Fibroblast of villous mesenchyme (primary cell): Measurements from ENCODE around the gene MVB12B. TPM values are rescaled to one million over a fixed set of nuclear protein-coding genes. Genes with fewer than 3 reads are reported as not detected.

Source experiments
- DNase-seq: peaks from one replicate; pipeline ENCODE4 v3.0.0-alpha.2; 2010; ENCODE audit warnings: low read depth
- H3K4me3 ChIP-seq: 2 replicates; pipeline ENCODE4 v1.5.1; 2011; ENCODE audit warnings: low read depth, mild to moderate bottlenecking, low read length
- total RNA-seq: library from RNA; depleted of rRNA; stranded (reverse); fragments of >200 nt; gene quantifications from 2 replicates; pipeline ENCODE4 v1.2.3, GENCODE V29; 2012
- TF ChIP-seq, protein P1 (sequence below): IDR thresholded peaks from 2 replicates; pipeline ENCODE4 v1.5.1; 2012; ENCODE audit warnings: low read depth, mild to moderate bottlenecking, low read length; ENCODE audit not compliant: insufficient read depth

Gene MVB12B
- total RNA-seq, 1 donor = 3.5 TPM

DNA sequence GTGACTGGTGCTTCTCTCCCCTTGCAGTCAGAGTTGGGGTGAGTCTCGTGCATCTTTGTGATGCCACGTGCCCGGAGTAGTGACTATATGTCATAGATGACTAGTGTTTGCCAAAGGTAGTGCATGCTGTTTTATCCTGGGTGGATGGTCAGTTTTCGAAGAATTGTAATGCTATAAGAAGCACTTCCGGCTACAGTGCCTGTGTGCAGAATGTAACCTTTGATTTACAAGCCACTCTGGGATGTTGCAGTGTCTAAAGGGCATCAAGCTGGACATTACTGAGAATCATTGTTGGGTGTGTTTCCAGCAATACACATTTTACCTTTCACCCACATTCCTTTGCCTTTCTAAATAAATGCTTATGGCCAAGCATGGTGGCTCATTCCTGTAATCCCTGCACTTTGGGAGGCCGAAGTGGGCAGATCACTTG lies 16.7 kb downstream of the MVB12B start:
- H3K4me3 ChIP-seq = no peak overlapping the region
- no peak for DNase-seq
- TF ChIP-seq, protein P1, sequence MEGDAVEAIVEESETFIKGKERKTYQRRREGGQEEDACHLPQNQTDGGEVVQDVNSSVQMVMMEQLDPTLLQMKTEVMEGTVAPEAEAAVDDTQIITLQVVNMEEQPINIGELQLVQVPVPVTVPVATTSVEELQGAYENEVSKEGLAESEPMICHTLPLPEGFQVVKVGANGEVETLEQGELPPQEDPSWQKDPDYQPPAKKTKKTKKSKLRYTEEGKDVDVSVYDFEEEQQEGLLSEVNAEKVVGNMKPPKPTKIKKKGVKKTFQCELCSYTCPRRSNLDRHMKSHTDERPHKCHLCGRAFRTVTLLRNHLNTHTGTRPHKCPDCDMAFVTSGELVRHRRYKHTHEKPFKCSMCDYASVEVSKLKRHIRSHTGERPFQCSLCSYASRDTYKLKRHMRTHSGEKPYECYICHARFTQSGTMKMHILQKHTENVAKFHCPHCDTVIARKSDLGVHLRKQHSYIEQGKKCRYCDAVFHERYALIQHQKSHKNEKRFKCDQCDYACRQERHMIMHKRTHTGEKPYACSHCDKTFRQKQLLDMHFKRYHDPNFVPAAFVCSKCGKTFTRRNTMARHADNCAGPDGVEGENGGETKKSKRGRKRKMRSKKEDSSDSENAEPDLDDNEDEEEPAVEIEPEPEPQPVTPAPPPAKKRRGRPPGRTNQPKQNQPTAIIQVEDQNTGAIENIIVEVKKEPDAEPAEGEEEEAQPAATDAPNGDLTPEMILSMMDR = no peak

DNA sequence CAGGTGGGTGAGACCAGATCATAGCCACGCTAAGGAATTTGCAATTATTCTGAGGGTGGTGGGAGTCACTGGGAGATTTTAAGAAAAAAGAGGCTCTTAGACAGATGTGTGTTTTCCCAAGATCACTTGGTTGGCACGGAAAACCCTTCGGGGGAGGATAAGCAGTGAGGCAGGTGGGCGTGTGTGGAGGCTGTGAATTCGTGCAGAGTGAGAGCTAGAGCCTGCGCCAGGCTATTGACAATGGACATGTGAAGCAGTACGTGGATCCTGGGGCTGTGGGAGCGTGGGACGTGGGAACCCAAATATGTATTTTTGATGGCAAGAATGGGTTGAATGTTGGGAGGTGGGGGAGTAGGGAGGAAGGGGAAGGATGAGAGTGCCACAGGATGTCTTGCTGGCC lies 19.4 kb downstream of the MVB12B start:
- no peak for DNase-seq
- no peak overlapping the region for H3K4me3 ChIP-seq
- TF ChIP-seq, protein P1 = no peak

DNA sequence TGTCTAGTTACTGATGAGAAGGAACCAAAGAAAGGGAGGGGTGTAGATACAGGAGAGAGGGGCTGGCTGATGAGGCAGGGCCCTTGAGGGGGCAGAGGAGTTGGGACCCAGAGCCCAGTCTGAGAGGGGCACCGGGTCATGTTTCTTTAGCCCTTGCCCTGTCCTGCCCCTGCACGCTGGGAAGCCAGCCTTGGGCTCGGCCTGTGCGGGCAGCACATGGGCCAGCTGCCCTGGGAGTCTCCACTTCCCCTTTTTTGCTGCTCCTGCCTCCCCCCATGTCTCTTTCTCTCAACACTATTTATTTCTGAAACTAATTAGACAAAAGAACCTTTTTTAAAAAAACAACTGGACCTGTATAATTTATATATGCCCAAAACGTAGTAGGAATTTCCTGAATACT lies 20.5 kb downstream of the MVB12B start:
- TF ChIP-seq, protein P1 = no peak
- no peak for DNase-seq
- no peak overlapping the region for H3K4me3 ChIP-seq

DNA sequence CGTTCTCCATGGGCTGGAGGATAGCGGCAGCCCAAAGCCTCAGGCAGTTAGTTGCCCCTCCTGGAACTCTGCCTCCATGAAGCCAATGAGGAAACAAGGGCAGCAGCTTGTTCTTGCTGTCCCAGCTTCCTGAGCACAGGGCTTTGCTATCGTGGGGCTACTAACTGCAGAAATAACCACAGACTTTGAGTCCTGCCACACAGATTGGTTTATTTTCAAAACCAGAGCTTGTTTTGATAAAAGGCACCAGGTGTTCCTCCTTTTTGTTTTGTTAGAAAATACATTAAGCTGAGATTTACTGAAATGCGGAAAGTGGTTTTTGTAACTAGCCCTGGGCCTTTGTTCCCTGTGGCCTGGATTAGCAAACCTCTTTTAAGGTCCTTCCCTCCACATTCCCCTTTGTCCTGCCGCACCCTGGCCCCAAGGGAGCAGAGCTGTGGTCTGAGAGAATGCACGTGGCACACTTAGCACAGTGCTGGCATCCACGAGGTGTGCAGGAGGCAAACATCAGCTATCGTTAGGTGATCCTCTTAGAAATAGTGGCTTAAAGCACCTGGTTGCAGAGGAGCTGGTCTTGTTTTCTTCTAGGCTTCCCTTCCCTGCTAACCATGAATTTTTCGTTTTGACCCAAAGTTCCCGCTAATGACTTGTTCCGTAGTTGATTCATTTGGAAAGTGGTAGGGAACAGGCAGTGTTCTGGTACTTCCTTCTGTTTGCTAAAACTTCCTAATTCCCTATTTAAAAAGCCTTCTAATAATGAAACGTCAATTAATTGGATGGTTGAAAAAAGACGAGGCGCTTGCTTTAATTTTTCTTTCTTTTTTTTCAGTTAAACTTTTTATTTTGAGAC lies 21.5 kb downstream of the MVB12B start:
- TF ChIP-seq, protein P1 = no peak
- no peak for DNase-seq
- no peak overlapping the region for H3K4me3 ChIP-seq

DNA sequence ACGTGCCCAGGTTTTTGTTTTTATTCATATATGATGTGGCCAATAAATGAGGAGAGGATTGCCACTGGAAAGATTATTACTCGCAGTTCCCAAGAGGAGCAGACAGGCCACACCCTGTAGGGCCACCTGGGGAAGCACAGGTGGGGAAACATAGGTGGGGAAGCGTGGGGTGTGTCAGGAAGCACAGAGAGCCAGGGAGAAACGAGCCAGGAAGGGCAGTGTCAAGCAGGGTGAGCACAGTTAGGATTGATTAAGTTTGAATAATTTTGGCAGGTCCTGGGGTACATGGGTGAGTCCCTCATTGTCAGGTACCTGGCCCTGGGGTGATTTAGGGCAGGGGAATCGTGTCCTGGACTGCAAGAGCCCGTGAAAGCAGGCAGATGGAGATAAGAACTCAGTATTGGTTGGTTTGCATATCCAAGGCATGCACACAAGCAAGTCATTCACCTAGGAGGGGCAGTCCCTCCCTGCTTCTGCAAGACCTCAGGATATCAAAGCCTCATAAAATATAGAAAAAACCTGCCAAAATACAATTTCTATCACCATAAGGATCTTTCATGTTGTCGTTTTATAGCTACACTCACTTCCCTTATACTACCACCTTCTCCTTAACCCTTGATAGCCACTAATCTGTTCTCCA lies 22.4 kb downstream of the MVB12B start:
- DNase-seq = no peak
- TF ChIP-seq, protein P1 = no peak
- H3K4me3 ChIP-seq = no peak overlapping the region

DNA sequence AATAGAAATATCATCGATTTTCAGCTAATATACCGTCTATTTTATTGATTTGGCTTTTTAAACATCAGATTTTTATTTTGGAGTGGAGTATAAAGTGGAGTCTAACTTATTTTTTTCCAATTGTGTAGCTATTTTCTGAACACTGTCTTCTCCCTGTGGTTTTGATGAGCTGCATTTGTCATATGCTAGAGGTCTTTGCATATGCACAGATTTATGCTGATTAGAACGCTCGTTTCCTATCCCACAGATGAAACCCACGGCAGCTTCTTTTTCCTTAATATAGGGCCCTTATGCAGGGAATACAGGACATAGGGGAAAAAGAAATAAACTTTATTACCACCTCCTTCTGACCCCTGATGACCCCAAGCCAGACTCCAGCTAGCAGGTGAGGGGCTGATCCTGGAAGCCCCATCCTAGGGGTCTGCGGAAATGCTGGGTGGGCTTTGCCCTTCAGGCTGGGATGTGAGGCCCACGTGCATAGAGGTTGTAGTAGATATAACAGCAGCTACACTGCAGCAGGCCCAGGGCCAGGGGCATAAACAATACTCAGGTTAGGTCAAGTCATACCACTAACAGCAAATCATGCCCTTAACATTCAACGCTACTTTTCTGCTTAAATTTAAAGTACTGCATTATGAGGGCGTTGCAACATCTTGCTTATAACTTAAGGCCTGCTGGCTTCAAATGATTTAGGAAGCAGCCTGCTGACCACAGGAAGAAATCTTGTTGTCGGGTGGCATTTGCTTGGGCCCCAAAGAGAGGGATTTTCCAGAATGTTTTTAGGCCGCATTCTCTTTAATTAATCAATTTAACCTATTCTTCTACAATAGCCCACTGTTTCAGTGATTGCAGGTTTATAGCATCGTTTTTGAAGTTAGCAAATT lies 28.5 kb downstream of the MVB12B start:
- TF ChIP-seq, protein P1 = no peak
- no peak for DNase-seq
- no peak overlapping the region for H3K4me3 ChIP-seq
